ENCODE measurements around the gene FRS3. TPM values are rescaled to one million over a fixed set of nuclear protein-coding genes. Genes with fewer than 3 reads are reported as not detected.

FRS3 gene
- total RNA-seq, 6 donors from 2014 or later, result 4.1 to 26.2 (median 6.8) TPM

DNA sequence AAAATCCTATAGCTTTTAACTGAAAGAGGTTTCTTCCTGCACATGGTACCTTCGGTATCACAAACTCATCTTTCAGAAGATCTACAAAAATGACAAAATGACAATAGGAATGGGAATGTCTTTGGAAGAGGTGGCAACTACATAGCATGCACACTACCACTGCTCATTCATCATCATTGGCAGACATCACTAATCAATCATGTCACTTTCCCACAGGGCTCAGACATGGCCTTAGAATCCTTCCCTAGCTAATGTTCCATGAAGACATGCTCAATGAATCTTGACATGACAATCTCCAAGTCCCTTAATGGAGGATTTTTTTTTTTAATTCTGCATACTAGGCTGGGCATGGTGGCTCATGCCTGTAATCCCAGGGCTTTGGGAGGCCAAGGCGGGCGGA, 29.3 kb downstream of the FRS3 start:
- H3K4me3 ChIP-seq, result no peak overlapping the region
- TF ChIP-seq CTCF (IDR thresholded peaks at IDR 0.05), result no peak
- TF ChIP-seq EP300 (IDR thresholded peaks at IDR 0.05), result no peak
- no peak for TF ChIP-seq POLR2AphosphoS5 (IDR thresholded peaks at IDR 0.05)
- TF ChIP-seq POLR2A (IDR thresholded peaks at IDR 0.05), result no peak
- H3K27me3 ChIP-seq, result no peaks in the 10 kb centered on the region
- ATAC-seq (ENCODE audit: low FRiP score in 2 of 2) (no peak), DNase-seq (no peak)
- no peaks in the 10 kb centered on the region for H3K9me3 ChIP-seq
- no peaks in the 10 kb centered on the region for H3K36me3 ChIP-seq
- peaks cover 0 to 27% (median 2%) of the 10 kb centered on the region in 4 donors for H3K4me1 ChIP-seq
- WGBS, 2 donors, result 88 to 97% methylated on average over 3 of the region's 3 CpGs
- H3K27ac ChIP-seq, result no peak overlapping the region

GRCh38 chr6:41748542-41748941, 31.2 kb downstream of the FRS3 start:
- peaks cover 0 to 34% (median 2%) of the 10 kb centered on the region in 4 donors for H3K4me1 ChIP-seq
- no peak overlapping the region for H3K4me3 ChIP-seq
- WGBS, 2 donors, result 60 to 69% methylated on average over 1 to 3 of the region's 3 CpGs
- H3K27me3 ChIP-seq, result no peaks in the 10 kb centered on the region
- DNase-seq (peak in 1 of 2 donors; percentile 86), ATAC-seq (ENCODE audit: low FRiP score in 2 of 2) (peak in 1 of 2 donors; percentile 5)
- no peak for TF ChIP-seq POLR2AphosphoS5 (IDR thresholded peaks at IDR 0.05)
- peak in 1 of 4 donors; percentile 58 for TF ChIP-seq EP300 (IDR thresholded peaks at IDR 0.05)
- H3K9me3 ChIP-seq, result no peaks in the 10 kb centered on the region
- no peaks in the 10 kb centered on the region for H3K36me3 ChIP-seq
- H3K27ac ChIP-seq, result peak overlapping the region in 3 of 4 donors; percentile 30 to 74 (median 65)

DNA sequence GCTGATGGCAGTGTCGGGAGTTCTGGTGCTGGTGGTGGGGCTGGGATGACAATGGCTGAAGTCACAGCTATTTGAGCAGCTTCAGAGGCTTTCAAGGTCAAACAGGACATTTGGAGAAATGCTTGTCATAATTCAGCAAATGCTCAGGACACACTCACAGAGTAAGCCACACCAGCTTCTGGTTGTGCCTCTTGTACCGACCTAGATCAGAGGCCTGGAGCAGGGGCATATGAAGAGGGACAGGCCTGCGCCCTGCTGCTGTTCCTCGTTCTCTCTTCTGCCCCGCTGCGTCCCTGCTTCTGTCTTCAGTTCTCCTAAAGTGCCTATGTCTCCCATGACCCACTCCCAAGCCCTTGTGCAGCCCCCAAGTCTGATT, 31.6 kb downstream of the FRS3 start:
- TF ChIP-seq POLR2AphosphoS5 (IDR thresholded peaks at IDR 0.05) (no peak), EP300 (IDR thresholded peaks at IDR 0.05) (no peak), POLR2A (IDR thresholded peaks at IDR 0.05) (no peak)
- 71 to 83% methylated on average over 6 of the region's 6 CpGs for WGBS, 2 donors
- ATAC-seq (ENCODE audit: low FRiP score in 2 of 2) (peak in 1 of 2 donors; percentile 12), DNase-seq (peak in 1 of 2 donors; percentile 47)
- Histone ChIP-seq H3K27me3 (no peaks in the 10 kb centered on the region), H3K4me1 (peaks cover 0 to 34% (median 2%) of the 10 kb centered on the region in 4 donors), H3K27ac (peak overlapping the region; percentile 30 to 74 (median 52)), H3K36me3 (no peaks in the 10 kb centered on the region), H3K4me3 (no peak overlapping the region), H3K9me3 (no peaks in the 10 kb centered on the region)

DNA sequence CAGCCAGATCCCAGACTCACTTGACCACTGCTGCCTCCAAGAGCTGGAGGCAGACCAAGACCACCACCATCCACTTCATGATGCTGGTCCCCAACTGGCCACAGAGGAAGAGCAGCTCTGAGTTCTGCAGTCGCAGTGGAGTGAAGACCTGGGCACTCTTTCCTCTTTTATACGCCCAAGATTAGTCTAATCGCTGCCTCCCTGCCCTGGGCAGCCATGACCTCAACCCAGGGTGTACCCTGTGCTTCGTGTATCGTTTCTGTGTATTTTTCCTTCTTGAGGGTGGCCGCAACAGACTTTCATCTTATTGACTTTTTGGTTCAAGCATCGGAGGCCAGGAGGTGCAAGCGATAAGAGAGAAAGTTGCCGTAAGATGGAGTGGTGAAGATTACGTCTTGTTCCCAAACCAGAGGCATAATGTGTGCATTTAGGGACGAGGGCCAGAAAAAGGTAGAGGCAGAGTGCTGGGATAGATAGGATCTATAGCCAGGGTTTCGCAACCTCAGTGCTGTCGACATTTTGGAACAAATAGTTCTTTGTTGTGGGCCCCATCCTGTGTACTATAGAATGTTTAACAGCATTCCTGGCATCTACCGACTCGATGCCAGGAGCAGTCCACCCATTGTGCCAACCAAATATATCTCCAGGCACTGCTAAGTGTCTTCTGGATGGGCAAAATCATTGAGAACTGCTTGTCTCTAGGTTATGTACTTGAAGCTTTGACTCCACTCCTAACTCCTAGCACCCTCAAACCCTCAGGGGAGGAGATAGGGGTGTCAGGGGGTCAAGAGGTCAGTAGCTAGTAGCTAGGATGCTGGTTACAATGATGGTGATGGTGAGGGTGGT, 32.2 kb downstream of the FRS3 start, which contains the start of gene PGC:
Gene PGC, minus strand, starts transcription at position 142 of the 846 bp plus-strand sequence. Its CDS starts 63 bp downstream, at position 79.
- WGBS, 2 donors, result 62% methylated on average over 15 of the region's 15 CpGs

DNA sequence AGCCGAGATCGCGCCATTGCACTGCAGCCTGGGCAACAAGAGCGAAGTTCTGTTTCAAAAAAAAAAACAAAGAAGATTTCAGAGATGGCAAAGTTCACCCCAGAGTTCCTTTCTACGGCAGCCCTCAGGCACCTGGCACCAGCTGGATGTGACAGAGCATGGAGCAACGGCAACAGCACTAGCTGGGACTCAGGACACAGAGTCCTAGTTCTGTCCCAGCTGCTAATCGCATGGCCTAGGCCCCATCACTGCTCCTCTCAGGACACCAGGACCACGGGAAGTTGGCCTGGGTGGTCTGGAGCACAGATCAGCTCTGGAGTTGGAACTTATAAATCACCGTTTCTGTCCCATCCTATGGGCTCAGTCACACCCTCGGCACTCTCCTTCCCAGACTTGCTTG, 33.6 kb downstream of the FRS3 start:
- DNase-seq (no peak), ATAC-seq (ENCODE audit: low FRiP score in 2 of 2) (no peak)
- Histone ChIP-seq H3K4me3 (peak overlapping the region in 2 of 4 donors; percentile 30 to 41), H3K27ac (peak overlapping the region in 2 of 4 donors; percentile 73 to 74), H3K9me3 (no peaks in the 10 kb centered on the region), H3K4me1 (peaks cover 0 to 41% (median 6%) of the 10 kb centered on the region in 4 donors), H3K27me3 (no peaks in the 10 kb centered on the region), H3K36me3 (no peaks in the 10 kb centered on the region)
- WGBS, 2 donors, result 90 to 95% methylated on average over 9 to 10 of the region's 10 CpGs
- no peak for TF ChIP-seq POLR2AphosphoS5 (IDR thresholded peaks at IDR 0.05)
- no peak for TF ChIP-seq EP300 (IDR thresholded peaks at IDR 0.05)
- no peak for TF ChIP-seq POLR2A (IDR thresholded peaks at IDR 0.05)
- no peak for TF ChIP-seq CTCF (IDR thresholded peaks at IDR 0.05)

More for the DNA sequence above, 32.2 kb downstream of the FRS3 start, which contains the start of gene PGC:
- Histone ChIP-seq H3K27me3 (no peaks in the 10 kb centered on the region), H3K27ac (peak within 1 kb of the TSS; percentile 30 to 74 (median 56)), H3K36me3 (no peaks in the 10 kb centered on the region), H3K4me3 (peak within 1 kb of the TSS in 2 of 4 donors; percentile 30 to 41), H3K4me1 (peaks cover 0 to 34% (median 2%) of the 10 kb centered on the region in 4 donors), H3K9me3 (no peaks in the 10 kb centered on the region)
- TF ChIP-seq EP300 (IDR thresholded peaks at IDR 0.05) (peak in 1 of 4 donors; percentile 64), CTCF (IDR thresholded peaks at IDR 0.05) (no peak), POLR2A (IDR thresholded peaks at IDR 0.05) (peak in 1 of 4 donors; percentile 64), POLR2AphosphoS5 (IDR thresholded peaks at IDR 0.05) (peak in 1 of 2 donors; percentile 26)
- DNase-seq, result peak in 1 of 2 donors; percentile 79
- peak; percentile 28 to 64 for ATAC-seq (ENCODE audit: low FRiP score in 2 of 2)
